Neural cell (in vitro differentiated cells): ENCODE data around the gene OFD1. TPM values are rescaled to one million over a fixed set of nuclear protein-coding genes. Genes with fewer than 3 reads are reported as not detected.

Source experiments
- H2AFZ ChIP-seq: fragments of 200-600, 300-800 bp; sonication (generic), shearing (Covaris generic); 2 replicates; pipeline ENCODE4 v1.6.0; 2014; ENCODE audit warnings: low read depth, mild to moderate bottlenecking, antibody characterized with exemption, low read length, moderate library complexity
- H3F3A ChIP-seq: fragments of 200-600 bp; shearing (Covaris generic); 2 replicates; pipeline ENCODE4 v1.6.1; 2016; ENCODE audit warnings: mild to moderate bottlenecking, moderate library complexity, mixed read lengths, antibody characterized with exemption, low read length; ENCODE audit not compliant: insufficient read depth, poor library complexity, severe bottlenecking
- H3K27ac ChIP-seq: fragments of 200-600, 300-800 bp; sonication (generic), shearing (Covaris generic); 2 replicates; pipeline ENCODE4 v1.5.1; 2014; ENCODE audit warnings: mild to moderate bottlenecking, low read length, moderate library complexity
- H3K27me3 ChIP-seq: fragments of 300-800, 200-600 bp; sonication (generic), shearing (Covaris generic); 2 replicates; pipeline ENCODE4 v1.6.0; 2014; ENCODE audit warnings: mild to moderate bottlenecking, low read depth, low read length, moderate library complexity; ENCODE audit not compliant: insufficient read depth
- H3K36me3 ChIP-seq: fragments of 300-800, 200-600 bp; sonication (generic), shearing (Covaris generic); 2 replicates; pipeline ENCODE4 v1.5.1; 2014; ENCODE audit warnings: mild to moderate bottlenecking, antibody characterized with exemption, low read length, moderate library complexity; ENCODE audit not compliant: insufficient read depth
- H3K4me2 ChIP-seq: fragments of 300-800, 200-600 bp; sonication (generic), shearing (Covaris generic); 2 replicates; pipeline ENCODE4 v1.6.0; 2014; ENCODE audit warnings: mild to moderate bottlenecking, low read length
- H3K4me3 ChIP-seq: fragments of 300-800, 200-600 bp; sonication (generic), shearing (Covaris generic); 2 replicates; pipeline ENCODE4 v1.5.1; 2014; ENCODE audit warnings: mild to moderate bottlenecking, low read length, moderate library complexity
- H3K79me2 ChIP-seq: fragments of 200-600 bp; shearing (Covaris generic); replicated peaks from 2 replicates; pipeline ENCODE4 v1.6.0; 2014; ENCODE audit warnings: mild to moderate bottlenecking, low read length, moderate library complexity; ENCODE audit not compliant: insufficient read depth
- H3K9ac ChIP-seq: fragments of 300-800, 200-600 bp; sonication (generic), shearing (Covaris generic); 2 replicates; pipeline ENCODE4 v1.6.1; 2016; ENCODE audit warnings: mild to moderate bottlenecking, low read length, mixed read lengths
- H3K9me2 ChIP-seq: fragments of 200-600 bp; shearing (Covaris generic); 2 replicates; pipeline ENCODE4 v1.6.1; 2016; ENCODE audit warnings: mild to moderate bottlenecking, low read length, mixed read lengths; ENCODE audit not compliant: insufficient read depth
- H3K9me3 ChIP-seq: fragments of 200-600, 300-800 bp; sonication (generic), shearing (Covaris generic); 2 replicates; pipeline ENCODE4 v1.6.1; 2016; ENCODE audit warnings: mild to moderate bottlenecking, mixed run types, low read length, moderate library complexity, mixed read lengths
- H4K20me1 ChIP-seq: fragments of 200-600 bp; shearing (Covaris generic); 2 replicates; pipeline ENCODE4 v1.6.1; 2016; ENCODE audit warnings: mild to moderate bottlenecking, mixed run types; ENCODE audit not compliant: insufficient read depth
- EP300 ChIP-seq: fragments of 450-650 bp; conservative IDR thresholded peaks from 2 replicates; pipeline ENCODE4 v1.6.1; 2014; ENCODE audit warnings: antibody characterized with exemption, mild to moderate bottlenecking, moderate library complexity; ENCODE audit not compliant: poor library complexity, severe bottlenecking
- EZH2 ChIP-seq: fragments of 200-600, 300-800 bp; shearing (Covaris generic), sonication (generic); IDR thresholded peaks from 2 replicates; pipeline ENCODE4 v1.6.1; 2014; ENCODE audit warnings: antibody characterized with exemption, low read length, borderline replicate concordance, mild to moderate bottlenecking; ENCODE audit not compliant: insufficient read depth, poor library complexity, severe bottlenecking
- MXI1 ChIP-seq: fragments of 450-650 bp; conservative IDR thresholded peaks from 2 replicates; pipeline ENCODE4 v1.6.1; 2014; ENCODE audit warnings: antibody characterized with exemption, mild to moderate bottlenecking; ENCODE audit not compliant: poor library complexity, severe bottlenecking
- POLR2AphosphoS5 ChIP-seq: IDR thresholded peaks from 2 replicates; pipeline ENCODE4 v1.6.1; 2012
- RAD21 ChIP-seq: fragments of 450-650 bp; conservative IDR thresholded peaks from 2 replicates; pipeline ENCODE4 v1.6.1; 2014; ENCODE audit warnings: antibody characterized with exemption, mild to moderate bottlenecking, moderate library complexity
- SMC3 ChIP-seq: fragments of 450-650 bp; conservative IDR thresholded peaks from 2 replicates; pipeline ENCODE4 v1.6.1; 2014; ENCODE audit warnings: antibody characterized with exemption, mild to moderate bottlenecking, moderate library complexity; ENCODE audit not compliant: poor library complexity
- TAF1 ChIP-seq: IDR thresholded peaks from 2 replicates; pipeline ENCODE4 v1.6.1; 2012; ENCODE audit warnings: low read depth
- polyA plus RNA-seq: library from polyadenylated mRNA; depleted of rRNA; stranded (reverse); fragments of >200 nt; gene quantifications from 2 replicates; pipeline ENCODE4 v1.2.3, GENCODE V29; 2014
- TF ChIP-seq, protein P1 (sequence below): fragments of 450-650 bp; IDR thresholded peaks from 2 replicates; pipeline ENCODE4 v1.5.1; 2014; ENCODE audit warnings: antibody characterized with exemption, mild to moderate bottlenecking, moderate library complexity; ENCODE audit not compliant: poor library complexity, severe bottlenecking
- TF ChIP-seq, protein P2 (sequence below): IDR thresholded peaks from 2 replicates; pipeline ENCODE4 v1.6.1; 2012; ENCODE audit warnings: borderline replicate concordance

OFD1 gene
- polyA plus RNA-seq, 1 donor from 2014 or later, result 35.1 TPM

DNA sequence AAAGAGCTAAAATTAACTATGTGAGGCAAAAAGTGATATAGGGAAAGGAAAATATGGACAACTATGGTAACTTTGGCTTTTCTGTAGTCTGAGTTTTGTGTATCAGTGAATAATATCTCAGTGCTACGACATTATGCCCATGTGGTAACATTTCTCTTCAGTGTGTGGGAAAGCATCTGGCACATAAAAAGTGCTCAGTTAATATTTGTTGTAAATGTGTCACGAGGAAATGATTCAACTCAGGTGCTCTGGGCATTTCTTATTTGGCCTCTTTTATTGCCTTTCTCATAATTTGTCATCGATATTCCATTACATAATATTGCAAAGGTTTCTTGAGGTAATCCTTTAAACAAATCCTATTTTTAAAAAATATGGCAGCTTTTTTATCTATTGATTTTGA, 17.6 kb downstream of the OFD1 start:
- Histone ChIP-seq H3K4me3 (no peak overlapping the region), H3K9ac (no peak overlapping the region), H3K9me3 (no peaks in the 10 kb centered on the region), H3F3A (no peaks in the 10 kb centered on the region), H3K27ac (no peak overlapping the region), H3K27me3 (no peaks in the 10 kb centered on the region), H3K9me2 (no peaks in the 10 kb centered on the region), H3K4me2 (no peak overlapping the region), H4K20me1 (no peaks in the 10 kb centered on the region), H3K79me2 (no peaks in the 10 kb centered on the region), H2AFZ (no peak overlapping the region), H3K36me3 (no peaks in the 10 kb centered on the region)
- TF ChIP-seq EP300 (no peak), EZH2 (no peak), TAF1 (no peak), POLR2AphosphoS5 (no peak), MXI1 (no peak), RAD21 (no peak), SMC3 (no peak)
- TF ChIP-seq, protein P1, sequence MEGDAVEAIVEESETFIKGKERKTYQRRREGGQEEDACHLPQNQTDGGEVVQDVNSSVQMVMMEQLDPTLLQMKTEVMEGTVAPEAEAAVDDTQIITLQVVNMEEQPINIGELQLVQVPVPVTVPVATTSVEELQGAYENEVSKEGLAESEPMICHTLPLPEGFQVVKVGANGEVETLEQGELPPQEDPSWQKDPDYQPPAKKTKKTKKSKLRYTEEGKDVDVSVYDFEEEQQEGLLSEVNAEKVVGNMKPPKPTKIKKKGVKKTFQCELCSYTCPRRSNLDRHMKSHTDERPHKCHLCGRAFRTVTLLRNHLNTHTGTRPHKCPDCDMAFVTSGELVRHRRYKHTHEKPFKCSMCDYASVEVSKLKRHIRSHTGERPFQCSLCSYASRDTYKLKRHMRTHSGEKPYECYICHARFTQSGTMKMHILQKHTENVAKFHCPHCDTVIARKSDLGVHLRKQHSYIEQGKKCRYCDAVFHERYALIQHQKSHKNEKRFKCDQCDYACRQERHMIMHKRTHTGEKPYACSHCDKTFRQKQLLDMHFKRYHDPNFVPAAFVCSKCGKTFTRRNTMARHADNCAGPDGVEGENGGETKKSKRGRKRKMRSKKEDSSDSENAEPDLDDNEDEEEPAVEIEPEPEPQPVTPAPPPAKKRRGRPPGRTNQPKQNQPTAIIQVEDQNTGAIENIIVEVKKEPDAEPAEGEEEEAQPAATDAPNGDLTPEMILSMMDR, result no peak
- TF ChIP-seq, protein P2, sequence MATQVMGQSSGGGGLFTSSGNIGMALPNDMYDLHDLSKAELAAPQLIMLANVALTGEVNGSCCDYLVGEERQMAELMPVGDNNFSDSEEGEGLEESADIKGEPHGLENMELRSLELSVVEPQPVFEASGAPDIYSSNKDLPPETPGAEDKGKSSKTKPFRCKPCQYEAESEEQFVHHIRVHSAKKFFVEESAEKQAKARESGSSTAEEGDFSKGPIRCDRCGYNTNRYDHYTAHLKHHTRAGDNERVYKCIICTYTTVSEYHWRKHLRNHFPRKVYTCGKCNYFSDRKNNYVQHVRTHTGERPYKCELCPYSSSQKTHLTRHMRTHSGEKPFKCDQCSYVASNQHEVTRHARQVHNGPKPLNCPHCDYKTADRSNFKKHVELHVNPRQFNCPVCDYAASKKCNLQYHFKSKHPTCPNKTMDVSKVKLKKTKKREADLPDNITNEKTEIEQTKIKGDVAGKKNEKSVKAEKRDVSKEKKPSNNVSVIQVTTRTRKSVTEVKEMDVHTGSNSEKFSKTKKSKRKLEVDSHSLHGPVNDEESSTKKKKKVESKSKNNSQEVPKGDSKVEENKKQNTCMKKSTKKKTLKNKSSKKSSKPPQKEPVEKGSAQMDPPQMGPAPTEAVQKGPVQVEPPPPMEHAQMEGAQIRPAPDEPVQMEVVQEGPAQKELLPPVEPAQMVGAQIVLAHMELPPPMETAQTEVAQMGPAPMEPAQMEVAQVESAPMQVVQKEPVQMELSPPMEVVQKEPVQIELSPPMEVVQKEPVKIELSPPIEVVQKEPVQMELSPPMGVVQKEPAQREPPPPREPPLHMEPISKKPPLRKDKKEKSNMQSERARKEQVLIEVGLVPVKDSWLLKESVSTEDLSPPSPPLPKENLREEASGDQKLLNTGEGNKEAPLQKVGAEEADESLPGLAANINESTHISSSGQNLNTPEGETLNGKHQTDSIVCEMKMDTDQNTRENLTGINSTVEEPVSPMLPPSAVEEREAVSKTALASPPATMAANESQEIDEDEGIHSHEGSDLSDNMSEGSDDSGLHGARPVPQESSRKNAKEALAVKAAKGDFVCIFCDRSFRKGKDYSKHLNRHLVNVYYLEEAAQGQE, result no peak

DNA sequence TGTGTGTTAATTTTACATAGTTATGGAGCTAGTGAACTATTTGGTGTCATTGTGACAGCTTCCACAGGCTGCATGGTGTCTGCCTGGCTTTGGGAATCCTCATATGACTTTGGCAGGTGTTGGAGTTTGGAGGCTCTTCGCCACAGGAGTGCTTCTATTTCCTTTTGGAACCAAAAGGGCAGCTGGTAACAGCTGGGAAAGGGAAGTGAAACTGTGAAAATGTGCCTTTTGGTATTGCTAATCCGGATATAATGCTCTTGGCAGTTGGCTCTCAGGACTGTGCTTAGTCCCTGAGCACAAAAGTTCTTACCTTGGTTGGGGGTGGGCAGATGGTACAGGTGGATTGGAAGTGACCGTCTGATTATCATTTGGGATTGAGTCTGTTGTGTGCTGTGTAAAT, 18.1 kb downstream of the OFD1 start:
- no peaks in the 10 kb centered on the region for H3K9me2 ChIP-seq
- H3K27me3 ChIP-seq, result no peaks in the 10 kb centered on the region
- no peaks in the 10 kb centered on the region for H3K9me3 ChIP-seq
- no peaks in the 10 kb centered on the region for H3F3A ChIP-seq
- H3K4me2 ChIP-seq, result no peak overlapping the region
- H3K36me3 ChIP-seq, result no peaks in the 10 kb centered on the region
- H2AFZ ChIP-seq, result no peak overlapping the region
- H4K20me1 ChIP-seq, result no peaks in the 10 kb centered on the region
- no peak for TF ChIP-seq SMC3
- TF ChIP-seq EZH2, result no peak
- TF ChIP-seq, protein P1, result no peak
- no peak for TF ChIP-seq MXI1
- TF ChIP-seq POLR2AphosphoS5, result no peak
- no peak for TF ChIP-seq RAD21
- TF ChIP-seq TAF1, result no peak
- TF ChIP-seq, protein P2, result no peak
- TF ChIP-seq EP300, result no peak
- no peak overlapping the region for H3K4me3 ChIP-seq
- no peak overlapping the region for H3K9ac ChIP-seq
- H3K79me2 ChIP-seq, result no peaks in the 10 kb centered on the region
- H3K27ac ChIP-seq, result no peak overlapping the region
